SK-N-MC (cell line): Measurements from ENCODE around the gene PPM1L.

Experiments used
- EZH2 ChIP-seq: fragments of 200-600 bp; sonication (generic); IDR thresholded peaks from one replicate; pipeline ENCODE4 v1.6.1; 2017; ENCODE audit warnings: antibody characterized with exemption
- POLR2AphosphoS5 ChIP-seq: IDR thresholded peaks from 2 replicates; pipeline ENCODE4 v1.6.1; 2012; ENCODE audit warnings: mild to moderate bottlenecking, low read depth, low read length, borderline replicate concordance

DNA sequence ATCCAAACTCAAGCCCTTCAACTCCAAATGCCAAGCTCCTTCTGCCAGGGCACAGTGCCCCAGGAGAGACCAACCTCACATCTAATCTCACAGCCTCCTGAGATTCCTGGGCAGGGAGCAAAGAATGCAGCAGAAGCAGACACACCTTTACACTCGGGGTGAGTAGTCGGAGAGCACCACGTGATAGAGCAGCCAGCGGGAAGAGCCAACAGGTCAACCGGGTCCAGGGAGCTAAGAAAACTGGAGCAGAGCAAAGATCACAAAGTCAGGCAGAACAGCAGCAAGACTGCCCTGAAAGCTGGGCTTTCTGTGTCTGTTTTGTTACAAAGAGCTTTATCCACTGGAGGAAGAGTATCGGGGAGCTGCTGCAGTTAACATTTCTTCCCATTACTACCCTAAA lies 345.0 kb downstream of the PPM1L start:
- TF ChIP-seq EZH2 (no peak), POLR2AphosphoS5 (no peak)
